SW 1271 (cell line): ENCODE results near the gene TLR5.

Experiments used
- DNase-seq, 2 experiments: peaks; one replicate each; lab custom pipeline; 2025; lab: John Stamatoyannopoulos, UW

Gene TLR5

GRCh38 chr1:223066415-223066814, 76.6 kb downstream of the TLR5 start:
- DNase-seq: no peak

GRCh38 chr1:223062177-223062576, 80.9 kb downstream of the TLR5 start:
- no peak for DNase-seq

- no peak for DNase-seq
These were observed 83.5 kb downstream of the TLR5 start for GRCh38 chr1:223059526-223059925.
